ENCODE results near the gene POM121L2.

The POM121L2 gene

DNA sequence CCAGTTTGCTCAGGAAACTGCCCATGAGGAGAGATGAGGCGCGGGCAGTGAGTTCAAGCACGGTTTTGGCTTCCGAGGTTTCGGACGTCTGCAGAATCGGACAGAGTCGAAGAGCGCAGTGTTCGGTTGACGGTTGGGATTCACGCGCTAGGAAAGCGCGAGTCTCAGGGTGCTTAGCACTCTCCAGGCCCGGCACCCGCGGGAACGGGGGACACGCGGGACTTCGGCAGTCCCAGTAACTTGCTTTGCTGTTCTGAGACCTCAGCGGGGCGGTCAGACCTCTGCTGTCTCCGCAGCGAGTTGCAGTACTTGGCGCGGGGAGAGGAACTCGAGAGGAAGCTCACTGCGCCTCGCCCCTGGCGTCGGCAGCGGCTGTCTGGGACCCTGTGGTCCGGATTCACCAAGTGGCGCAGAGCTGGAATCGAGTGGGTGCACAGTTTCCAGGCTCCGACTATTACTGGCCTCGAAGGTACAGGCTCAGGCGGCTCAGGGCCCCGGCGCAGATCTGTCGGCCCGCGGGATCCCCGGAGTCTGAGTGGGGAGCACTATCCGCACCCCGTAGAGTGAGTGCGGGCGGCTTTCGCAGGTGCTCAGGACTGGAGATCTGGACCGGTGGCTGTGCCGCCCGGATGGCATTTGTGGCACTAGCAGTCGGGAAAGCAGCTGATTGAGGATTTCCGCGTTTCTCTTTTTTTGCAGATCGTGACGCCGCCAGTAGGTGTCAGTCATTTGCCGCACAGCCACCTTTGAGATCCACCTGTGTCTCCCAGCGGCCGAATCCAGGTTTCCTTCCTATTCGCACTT is at the start of gene POM121L2:
TSS of gene POM121L2 (minus strand) at position 128 of the 804 bp plus-strand sequence. CDS start at position 25, 103 bp downstream.
- peak; percentile 64 for DNase-seq (ENCODE audit: low spot score)

DNA sequence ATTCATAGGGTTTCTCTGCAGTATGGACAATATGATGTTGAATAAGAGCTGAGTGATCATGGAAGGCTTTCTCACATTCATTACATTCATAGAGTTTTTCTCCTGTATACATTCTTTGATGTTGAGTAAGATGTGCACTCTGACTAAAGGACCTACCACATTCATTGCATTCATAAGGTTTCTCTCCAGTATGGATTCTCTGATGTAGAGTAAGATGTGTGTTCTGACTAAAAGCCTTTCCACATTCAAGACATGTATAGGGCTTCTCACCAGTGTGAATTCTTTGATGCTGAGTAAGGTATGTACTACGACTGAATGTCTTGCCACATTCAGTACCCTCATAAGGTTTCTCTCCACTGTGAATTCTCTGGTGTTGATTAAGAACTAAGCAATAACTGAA is 47.2 kb upstream of the POM121L2 start:
- no peak for DNase-seq (ENCODE audit: low spot score)

DNA sequence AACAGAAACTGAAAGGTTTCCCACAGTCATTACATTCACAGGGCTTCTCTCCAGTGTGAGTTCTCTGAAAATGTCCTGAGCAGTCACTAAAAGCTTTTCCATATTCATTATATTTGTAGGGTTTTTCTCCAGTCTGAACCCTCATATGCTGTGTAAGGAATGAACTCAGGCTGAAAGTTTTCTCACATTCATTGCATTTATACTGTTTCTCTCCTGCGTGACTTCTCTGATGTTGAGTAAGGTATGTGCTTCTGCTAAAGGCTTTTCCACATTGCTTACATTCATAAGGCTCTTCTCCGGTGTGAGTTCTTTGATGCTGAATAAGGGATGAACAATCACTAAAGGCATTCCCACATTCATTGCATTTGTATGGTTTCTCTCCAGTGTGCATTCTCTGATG is 46.7 kb upstream of the POM121L2 start:
- no peak for DNase-seq (ENCODE audit: low spot score)

DNA sequence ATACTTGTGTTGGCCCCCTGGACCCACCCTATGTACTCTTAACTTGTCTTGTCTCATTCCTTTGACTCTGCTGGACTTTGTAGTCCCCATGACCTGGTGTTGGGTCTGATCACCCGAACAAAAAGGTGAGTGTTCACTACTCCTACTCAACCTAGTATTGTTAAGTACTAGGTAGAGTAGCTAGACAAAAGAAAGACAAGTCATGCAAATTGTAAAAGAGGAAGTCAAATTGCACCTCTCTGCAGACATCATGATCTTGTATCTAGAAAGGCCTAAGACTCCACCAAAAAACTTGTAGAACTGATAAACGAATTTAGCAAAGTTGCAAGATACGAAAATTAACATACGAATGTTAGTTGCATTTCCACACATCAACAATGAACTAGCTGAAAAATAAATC is 40.8 kb upstream of the POM121L2 start:
- DNase-seq (ENCODE audit: low spot score) = no peak

GRCh38 chr6:27334141-27334540 is 22.1 kb upstream of the POM121L2 start:
- DNase-seq (ENCODE audit: low spot score) = no peak

DNA sequence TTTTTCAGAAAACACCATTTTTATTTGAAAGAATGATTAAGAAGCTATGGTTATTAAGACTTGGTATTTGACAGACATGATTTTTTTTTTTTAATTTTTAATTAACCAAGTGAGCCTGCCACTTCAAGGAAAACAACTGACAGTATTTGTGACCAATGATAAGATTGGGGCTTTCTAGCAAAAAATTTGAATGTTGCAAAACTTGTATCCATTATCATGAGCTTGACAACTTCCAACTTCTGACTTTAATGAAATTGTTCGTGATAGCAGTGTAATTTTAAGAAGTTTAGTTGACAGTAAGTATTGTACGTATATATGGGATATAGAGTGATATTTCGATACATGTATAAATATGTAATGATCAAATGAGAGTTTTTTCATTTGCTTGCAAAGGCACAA is 21.6 kb upstream of the POM121L2 start:
- no peak for DNase-seq (ENCODE audit: low spot score)

DNA sequence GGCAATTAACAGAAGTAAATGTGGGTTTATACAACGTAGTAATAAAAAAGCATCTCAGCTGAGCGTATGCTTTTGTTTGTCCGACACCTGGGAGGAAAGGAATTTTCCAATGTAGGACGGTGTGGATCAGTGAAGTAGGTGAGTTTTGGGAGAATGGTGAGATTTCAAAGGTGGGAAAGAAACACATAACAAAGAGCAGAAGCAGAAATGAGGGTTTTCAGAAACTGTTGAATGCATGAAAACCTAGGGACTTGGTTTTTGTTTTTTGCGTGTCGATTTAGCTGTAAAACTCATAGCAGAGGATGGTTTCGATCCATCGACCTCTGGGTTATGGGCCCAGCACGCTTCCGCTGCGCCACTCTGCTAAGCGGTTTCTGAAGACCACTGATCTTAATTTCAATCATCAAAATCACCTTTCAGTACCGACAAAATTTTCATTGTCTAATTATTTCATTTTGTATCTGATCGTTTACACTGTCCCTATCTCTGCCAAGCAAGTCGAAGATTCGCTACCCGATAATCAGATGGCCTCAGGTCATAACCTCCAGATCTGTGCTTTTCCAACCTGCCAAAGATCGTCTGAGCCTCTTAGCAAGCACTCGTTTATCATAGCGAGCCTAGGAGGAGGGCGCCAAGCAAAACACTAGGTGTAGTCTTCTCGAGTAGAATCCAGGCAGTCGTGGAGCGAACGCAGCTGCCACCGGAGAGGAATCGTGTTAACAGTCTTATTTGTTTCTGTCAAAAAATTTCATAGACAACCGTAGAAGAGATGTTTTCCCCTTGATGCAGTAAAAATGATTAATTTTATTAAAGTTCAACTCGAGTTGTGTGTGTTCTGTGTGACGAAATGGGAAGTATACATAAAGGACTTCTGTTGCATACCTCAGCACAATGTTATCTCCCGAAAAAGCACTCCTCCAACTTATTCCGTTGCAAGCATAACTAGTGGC is 20.9 kb upstream of the POM121L2 start:
- DNase-seq (ENCODE audit: low spot score) = peak; percentile 28

GRCh38 chr6:27327023-27327738 is 15.1 kb upstream of the POM121L2 start:
- no peak for DNase-seq (ENCODE audit: low spot score)

DNA sequence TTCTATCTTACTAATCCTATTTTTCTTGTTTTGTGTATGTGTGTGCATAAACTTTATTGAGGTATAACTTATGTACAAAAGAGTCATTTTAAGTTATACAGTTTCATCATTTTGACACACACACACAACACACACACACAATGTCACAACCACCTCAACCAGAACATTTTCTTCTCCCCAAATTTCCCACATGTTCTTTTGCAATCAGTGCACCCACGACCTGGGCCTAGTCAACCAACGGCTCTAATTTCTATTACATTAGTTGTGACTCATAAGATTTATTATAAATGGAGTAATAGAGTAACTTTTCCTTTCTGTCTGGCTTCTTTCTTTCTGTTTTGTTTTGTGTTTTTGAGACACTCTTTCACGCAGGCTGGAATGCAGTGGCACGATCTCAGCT is 9.8 kb upstream of the POM121L2 start:
- DNase-seq (ENCODE audit: low spot score) = no peak

- DNase-seq (ENCODE audit: low spot score) = no peak
Measured at GRCh38 chr6:27321370-27321769, 9.3 kb upstream of the POM121L2 start.

DNA sequence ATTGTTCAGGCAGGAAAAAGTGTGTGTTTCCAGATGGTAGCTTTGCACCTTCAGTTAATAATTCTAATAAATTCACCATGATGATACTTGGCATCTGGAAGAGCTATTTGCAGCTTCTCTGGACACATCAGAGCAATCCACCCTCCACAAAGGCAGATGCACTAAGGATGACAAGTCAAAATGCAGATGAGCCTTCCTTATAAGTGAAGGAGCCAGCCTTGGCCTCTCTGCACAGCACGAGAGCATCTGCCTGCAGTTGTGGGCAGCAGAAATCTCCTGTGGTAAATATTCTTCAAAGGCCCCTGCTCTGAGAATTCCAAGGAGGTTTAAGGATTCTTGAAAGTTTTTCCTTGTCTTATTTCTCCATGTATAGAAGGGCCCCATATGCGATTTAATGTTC is 6.9 kb upstream of the POM121L2 start:
- no peak for DNase-seq (ENCODE audit: low spot score)

DNA sequence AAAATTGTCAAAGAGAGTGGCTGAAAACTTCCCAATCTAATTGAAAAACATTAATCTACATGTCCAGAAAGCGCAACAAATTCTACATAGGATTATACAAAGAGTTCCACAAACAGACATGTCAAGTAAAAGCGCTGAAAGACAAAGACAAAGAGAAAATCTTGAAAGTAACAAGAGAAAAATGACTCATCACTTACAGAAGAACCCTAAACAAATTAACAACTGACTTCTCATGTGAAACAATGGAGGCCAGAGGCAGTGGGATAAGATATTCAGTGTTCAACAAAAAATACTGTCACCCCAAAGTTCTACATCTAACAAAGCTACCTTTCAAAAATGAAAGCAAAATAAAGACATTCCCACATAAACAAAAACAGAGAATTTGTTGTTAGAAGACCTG is 2.0 kb upstream of the POM121L2 start:
- DNase-seq (ENCODE audit: low spot score) = no peak

DNA sequence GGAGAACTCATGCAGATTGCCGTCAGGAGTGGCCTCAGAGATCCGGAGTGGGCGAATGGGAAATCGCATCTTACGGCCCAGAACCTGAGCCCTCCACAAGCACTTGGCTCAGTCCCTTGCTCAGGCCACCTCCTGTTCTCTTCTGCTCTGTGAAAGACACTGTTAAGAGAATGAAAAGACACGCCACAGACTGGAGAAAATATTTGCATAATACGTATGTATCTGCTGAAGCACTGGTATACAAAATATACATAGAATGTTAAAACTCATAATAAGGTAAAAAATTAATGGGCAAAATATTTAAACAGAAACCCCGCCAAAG is 838 bp upstream of the POM121L2 start:
- DNase-seq (ENCODE audit: low spot score) = no peak

GRCh38 chr6:27311806-27312145 is 297 bp downstream of the POM121L2 start:
- no peak for DNase-seq (ENCODE audit: low spot score)

DNA sequence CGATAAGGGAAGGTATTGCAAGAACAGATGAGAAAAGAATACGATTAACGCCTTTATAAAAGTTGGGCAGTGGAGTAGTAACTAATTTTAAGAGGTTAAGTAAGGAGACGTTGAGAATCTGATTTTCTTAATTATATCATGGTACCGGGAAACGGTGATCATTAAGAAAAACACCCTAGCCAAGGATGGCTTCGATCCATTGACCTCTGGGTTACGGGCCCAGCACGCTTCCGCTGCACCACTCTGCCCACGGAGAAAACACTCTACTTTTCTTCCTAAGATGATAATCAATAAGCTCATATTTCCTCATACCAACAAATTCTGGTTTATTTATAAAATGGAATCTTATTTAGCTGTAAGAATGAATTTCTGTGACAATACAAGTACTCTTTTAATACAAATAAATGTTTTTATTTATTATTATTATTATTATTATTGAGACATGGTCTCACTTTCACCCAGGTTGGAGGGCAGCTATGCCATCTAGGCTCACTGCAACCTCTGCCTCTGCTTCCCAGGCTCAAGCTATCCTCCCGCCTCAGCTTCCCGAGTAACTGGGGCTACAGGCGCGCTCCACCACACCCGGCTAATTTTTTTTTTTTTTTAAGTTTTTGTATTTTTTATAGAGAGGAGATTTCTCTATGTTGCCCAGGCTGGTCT is 8.3 kb downstream of the POM121L2 start:
- DNase-seq (ENCODE audit: low spot score) = no peak

GRCh38 chr6:27297857-27298730 is 14.0 kb downstream of the POM121L2 start:
- DNase-seq (ENCODE audit: low spot score) = no peak

- no peak for DNase-seq (ENCODE audit: low spot score)
Measured at GRCh38 chr6:27297484-27297856, 14.6 kb downstream of the POM121L2 start.

- DNase-seq (ENCODE audit: low spot score) = no peak
Measured at GRCh38 chr6:27296106-27296783, 15.8 kb downstream of the POM121L2 start.

- no peak for DNase-seq (ENCODE audit: low spot score)
Measured at GRCh38 chr6:27295301-27296079, 16.6 kb downstream of the POM121L2 start.

GRCh38 chr6:27294409-27294808 is 17.7 kb downstream of the POM121L2 start:
- no peak for DNase-seq (ENCODE audit: low spot score)

Measured in CD4-positive, alpha-beta T cell treated with Interleukin-15 for 4 hours (primary cell).